ENCODE results near the gene TREH.

TREH gene

DNA sequence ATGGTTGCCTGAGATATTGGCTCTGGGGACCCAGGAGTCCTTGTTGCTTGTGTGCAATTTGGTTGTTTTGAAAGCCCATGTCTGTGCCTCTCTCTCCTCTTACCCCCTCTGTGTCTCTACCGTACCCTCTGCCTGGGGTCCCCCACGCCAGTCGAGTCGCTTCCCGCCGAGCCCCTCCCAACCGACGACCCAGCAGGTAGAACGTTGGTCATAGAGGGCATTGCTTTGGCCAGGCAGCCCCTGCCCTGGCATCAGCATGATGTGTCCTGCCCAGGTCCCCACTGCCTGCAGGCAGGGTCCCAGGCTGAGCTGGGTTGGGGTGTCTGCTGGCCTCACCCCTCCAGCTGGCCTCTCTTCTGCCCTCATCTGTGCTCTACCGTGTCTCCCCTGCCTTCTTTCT, 35.0 kb downstream of the TREH start:
- Histone ChIP-seq H3K79me2 (ENCODE audit: insufficient read depth, low read length) (no peaks in the 10 kb centered on the region), H3K4me3 (ENCODE audit: low read length, poor library complexity, severe bottlenecking) (no peak overlapping the region), H2AFZ (ENCODE audit: low read length) (no peak overlapping the region), H3F3A (ENCODE audit: low read depth) (no peaks in the 10 kb centered on the region), H3K9me2 (replicated peaks; ENCODE audit: low read depth, low read length) (no peaks in the 10 kb centered on the region), H3K9me3 (ENCODE audit: insufficient read depth, low read depth, low read length) (no peaks in the 10 kb centered on the region), H3K4me2 (ENCODE audit: low read depth, low read length, poor library complexity, severe bottlenecking) (no peak overlapping the region), H4K20me1 (ENCODE audit: insufficient read depth, low read length, poor library complexity, severe bottlenecking) (no peaks in the 10 kb centered on the region), H3K27me3 (ENCODE audit: insufficient read depth, low read length, poor library complexity, severe bottlenecking) (no peaks in the 10 kb centered on the region), H3K4me1 (ENCODE audit: insufficient read depth, low read length, poor library complexity, severe bottlenecking) (no peaks in the 10 kb centered on the region), H3K36me3 (ENCODE audit: insufficient read depth, low read length) (no peaks in the 10 kb centered on the region), H3K9ac (ENCODE audit: low read depth, low read length, poor library complexity, severe bottlenecking) (no peak overlapping the region)
- TF ChIP-seq, protein P1, sequence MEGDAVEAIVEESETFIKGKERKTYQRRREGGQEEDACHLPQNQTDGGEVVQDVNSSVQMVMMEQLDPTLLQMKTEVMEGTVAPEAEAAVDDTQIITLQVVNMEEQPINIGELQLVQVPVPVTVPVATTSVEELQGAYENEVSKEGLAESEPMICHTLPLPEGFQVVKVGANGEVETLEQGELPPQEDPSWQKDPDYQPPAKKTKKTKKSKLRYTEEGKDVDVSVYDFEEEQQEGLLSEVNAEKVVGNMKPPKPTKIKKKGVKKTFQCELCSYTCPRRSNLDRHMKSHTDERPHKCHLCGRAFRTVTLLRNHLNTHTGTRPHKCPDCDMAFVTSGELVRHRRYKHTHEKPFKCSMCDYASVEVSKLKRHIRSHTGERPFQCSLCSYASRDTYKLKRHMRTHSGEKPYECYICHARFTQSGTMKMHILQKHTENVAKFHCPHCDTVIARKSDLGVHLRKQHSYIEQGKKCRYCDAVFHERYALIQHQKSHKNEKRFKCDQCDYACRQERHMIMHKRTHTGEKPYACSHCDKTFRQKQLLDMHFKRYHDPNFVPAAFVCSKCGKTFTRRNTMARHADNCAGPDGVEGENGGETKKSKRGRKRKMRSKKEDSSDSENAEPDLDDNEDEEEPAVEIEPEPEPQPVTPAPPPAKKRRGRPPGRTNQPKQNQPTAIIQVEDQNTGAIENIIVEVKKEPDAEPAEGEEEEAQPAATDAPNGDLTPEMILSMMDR (conservative IDR thresholded peaks at IDR 0.05; ENCODE audit: low read length), result no peak
- TF ChIP-seq EZH2phosphoT487 (IDR thresholded peaks at IDR 0.05; ENCODE audit: borderline replicate concordance), result no peak

DNA sequence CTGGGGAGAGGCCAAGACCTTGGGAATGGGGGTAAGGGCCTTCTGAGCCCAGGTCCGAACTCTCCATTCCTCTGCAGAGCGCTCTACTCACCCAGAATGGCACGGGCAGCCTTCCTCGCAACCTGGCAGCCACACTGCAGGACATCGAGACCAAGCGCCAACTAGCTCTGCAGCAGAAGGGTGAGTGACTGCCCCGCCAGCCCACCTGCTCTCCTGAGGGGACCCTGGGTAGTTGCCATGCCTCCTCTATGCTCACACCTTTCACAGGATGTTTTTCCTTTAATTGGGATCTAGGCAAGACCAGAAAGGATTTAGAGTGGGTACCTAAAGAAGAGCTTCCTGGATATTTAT, 35.5 kb downstream of the TREH start:
- no peak overlapping the region for H3K9ac ChIP-seq (ENCODE audit: low read depth, low read length, poor library complexity, severe bottlenecking)
- no peak overlapping the region for H3K4me3 ChIP-seq (ENCODE audit: low read length, poor library complexity, severe bottlenecking)
- H3K9me2 ChIP-seq (replicated peaks; ENCODE audit: low read depth, low read length), result no peaks in the 10 kb centered on the region
- no peaks in the 10 kb centered on the region for H3K27me3 ChIP-seq (ENCODE audit: insufficient read depth, low read length, poor library complexity, severe bottlenecking)
- TF ChIP-seq, protein P1 (conservative IDR thresholded peaks at IDR 0.05; ENCODE audit: low read length), result no peak
- TF ChIP-seq EZH2phosphoT487 (IDR thresholded peaks at IDR 0.05; ENCODE audit: borderline replicate concordance), result no peak
- H4K20me1 ChIP-seq (ENCODE audit: insufficient read depth, low read length, poor library complexity, severe bottlenecking), result no peaks in the 10 kb centered on the region
- no peaks in the 10 kb centered on the region for H3F3A ChIP-seq (ENCODE audit: low read depth)
- no peaks in the 10 kb centered on the region for H3K9me3 ChIP-seq (ENCODE audit: insufficient read depth, low read depth, low read length)
- no peaks in the 10 kb centered on the region for H3K36me3 ChIP-seq (ENCODE audit: insufficient read depth, low read length)
- H3K79me2 ChIP-seq (ENCODE audit: insufficient read depth, low read length), result no peaks in the 10 kb centered on the region
- no peak overlapping the region for H3K4me2 ChIP-seq (ENCODE audit: low read depth, low read length, poor library complexity, severe bottlenecking)
- H2AFZ ChIP-seq (ENCODE audit: low read length), result no peak overlapping the region
- H3K4me1 ChIP-seq (ENCODE audit: insufficient read depth, low read length, poor library complexity, severe bottlenecking), result no peaks in the 10 kb centered on the region

DNA sequence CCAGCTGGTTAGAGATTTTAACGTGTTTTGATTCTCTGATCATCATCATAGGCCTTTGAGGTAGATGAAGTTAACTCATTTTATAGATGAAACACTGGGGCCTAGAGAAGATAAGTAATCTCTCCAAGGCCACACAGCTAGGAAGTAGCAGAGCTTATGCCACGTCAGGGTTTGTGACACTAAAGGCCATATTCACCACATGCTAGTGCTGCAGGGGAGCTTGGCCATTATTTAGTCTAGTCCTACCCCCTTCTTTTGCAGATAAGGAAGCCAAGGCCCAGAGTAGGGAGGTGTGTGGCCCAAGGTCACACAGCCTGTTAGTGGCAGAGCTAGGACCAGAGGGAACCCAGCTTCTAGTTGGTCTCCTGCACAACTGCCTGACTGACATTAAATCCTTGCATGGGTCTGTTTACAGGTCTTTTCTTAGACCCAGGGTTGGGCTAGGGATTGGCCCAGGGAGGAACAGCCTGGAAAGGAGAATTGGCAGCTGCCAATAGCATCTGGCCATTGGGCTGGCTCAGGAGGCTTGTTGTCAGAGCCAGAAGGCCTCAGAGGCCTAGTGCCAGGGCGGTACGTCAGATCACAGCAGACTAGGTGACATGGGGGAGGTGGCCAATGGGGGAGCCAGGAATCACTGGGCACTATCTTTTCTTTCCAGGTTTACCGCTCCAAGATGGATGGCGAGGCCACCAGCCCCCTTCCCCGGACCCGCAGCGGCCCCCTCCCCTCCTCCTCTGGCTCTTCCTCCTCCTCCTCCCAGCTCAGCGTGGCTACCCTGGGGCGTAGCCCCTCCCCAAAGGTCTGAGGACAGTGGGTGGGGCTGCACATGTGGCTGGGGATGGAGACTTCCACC, 36.1 kb downstream of the TREH start:
- TF ChIP-seq, protein P1 (conservative IDR thresholded peaks at IDR 0.05; ENCODE audit: low read length), result no peak
- TF ChIP-seq EZH2phosphoT487 (IDR thresholded peaks at IDR 0.05; ENCODE audit: borderline replicate concordance), result no peak
- H3K9me2 ChIP-seq (replicated peaks; ENCODE audit: low read depth, low read length), result no peaks in the 10 kb centered on the region

More for the DNA sequence above, 36.1 kb downstream of the TREH start:
- H3F3A ChIP-seq (ENCODE audit: low read depth), result no peaks in the 10 kb centered on the region
- no peaks in the 10 kb centered on the region for H3K4me1 ChIP-seq (ENCODE audit: insufficient read depth, low read length, poor library complexity, severe bottlenecking)
- no peaks in the 10 kb centered on the region for H3K79me2 ChIP-seq (ENCODE audit: insufficient read depth, low read length)
- no peak overlapping the region for H3K9ac ChIP-seq (ENCODE audit: low read depth, low read length, poor library complexity, severe bottlenecking)
- H3K27me3 ChIP-seq (ENCODE audit: insufficient read depth, low read length, poor library complexity, severe bottlenecking), result no peaks in the 10 kb centered on the region
- no peaks in the 10 kb centered on the region for H4K20me1 ChIP-seq (ENCODE audit: insufficient read depth, low read length, poor library complexity, severe bottlenecking)
- H3K4me2 ChIP-seq (ENCODE audit: low read depth, low read length, poor library complexity, severe bottlenecking), result no peak overlapping the region
- no peaks in the 10 kb centered on the region for H3K9me3 ChIP-seq (ENCODE audit: insufficient read depth, low read depth, low read length)
- H3K4me3 ChIP-seq (ENCODE audit: low read length, poor library complexity, severe bottlenecking), result no peak overlapping the region
- H3K36me3 ChIP-seq (ENCODE audit: insufficient read depth, low read length), result no peaks in the 10 kb centered on the region
- H2AFZ ChIP-seq (ENCODE audit: low read length), result no peak overlapping the region

All from Loucy (cell line).